K562 (cell line): Measurements from ENCODE around the gene NKAIN1. TPM values are rescaled to one million over a fixed set of nuclear protein-coding genes. Genes with fewer than 3 reads are reported as not detected.
A peak's percentile ranks its signal among the peaks of the same experiment; 100 is the strongest.

Experiments
- ATF2 ChIP-seq: sonication (generic); formaldehyde crosslinking; IDR thresholded peaks from 2 replicates; pipeline ENCODE4 v1.8.1; 2022; ENCODE audit warnings: missing genetic modification reagents
- E2F3 ChIP-seq: fragments of 250-450 bp; sonication (Bioruptor Pico); IDR thresholded peaks from 2 replicates; pipeline ENCODE4 v1.4.0; 2020; ENCODE audit warnings: mild to moderate bottlenecking
- E2F8 ChIP-seq: fragments of 450-650 bp; IDR thresholded peaks from 2 replicates; pipeline ENCODE4 v1.7.1; 2018; ENCODE audit warnings: mild to moderate bottlenecking, low read depth; ENCODE audit not compliant: partially characterized antibody
- FOXK1 ChIP-seq: sonication (generic); formaldehyde crosslinking; IDR thresholded peaks from 2 replicates; pipeline ENCODE4 v1.8.0; 2022; ENCODE audit warnings: missing genetic modification reagents, mild to moderate bottlenecking, borderline replicate concordance
- GABPB2 ChIP-seq: fragments of 250-450 bp; sonication (Bioruptor Pico); conservative IDR thresholded peaks from 2 replicates; pipeline ENCODE4 v1.5.1; 2021; ENCODE audit warnings: mild to moderate bottlenecking
- MAFK ChIP-seq: IDR thresholded peaks from 2 replicates; pipeline ENCODE4 v1.6.1; 2011; ENCODE audit warnings: low read length, improper control_type of control experiment
- MXD1 ChIP-seq: fragments of 250-450 bp; sonication (Bioruptor Pico); IDR thresholded peaks from 2 replicates; pipeline ENCODE4 v1.8.0; 2021; ENCODE audit warnings: borderline replicate concordance, mild to moderate bottlenecking, moderate library complexity; ENCODE audit not compliant: poor library complexity, severe bottlenecking
- NCOA6 ChIP-seq: fragments of 450-650 bp; IDR thresholded peaks from 2 replicates; pipeline ENCODE4 v1.6.1; 2017; ENCODE audit warnings: mild to moderate bottlenecking
- NFRKB ChIP-seq: fragments of 450-650 bp; IDR thresholded peaks from 2 replicates; pipeline ENCODE4 v1.6.1; 2016; ENCODE audit warnings: low read depth
- NONO ChIP-seq, 2 experiments: fragments of 200-400 bp in 1 of 2; fragments of 450-650 bp in 1 of 2; formaldehyde crosslinking in 1 of 2; IDR thresholded peaks; 2 replicates each; pipeline ENCODE4 v1.6.1; 2017; ENCODE audit warnings: low read depth in 2 of 2, mild to moderate bottlenecking in 2 of 2, moderate library complexity in 2 of 2, low read length in 1 of 2
- POLR2AphosphoS2 ChIP-seq: IDR thresholded peaks from 2 replicates; pipeline ENCODE4 v1.6.1; 2012; ENCODE audit warnings: low read length, improper control_type of control experiment
- SUPT5H ChIP-seq: fragments of 450-650 bp; IDR thresholded peaks from 2 replicates; pipeline ENCODE4 v1.6.1; 2016
- TBL1XR1 ChIP-seq, 2 experiments: IDR thresholded peaks; 2 replicates each; pipeline ENCODE4 v1.6.1; 2012; ENCODE audit warnings: improper control_type of control experiment in 2 of 2, low read length in 2 of 2, mild to moderate bottlenecking in 1 of 2
- TFE3 ChIP-seq: fragments of 450-650 bp; formaldehyde crosslinking; IDR thresholded peaks from 2 replicates; pipeline ENCODE4 v1.4.0; 2020; ENCODE audit warnings: mild to moderate bottlenecking, mixed read lengths
- ZBTB33 ChIP-seq: sonication (generic); formaldehyde crosslinking; IDR thresholded peaks from 2 replicates; pipeline ENCODE4 v1.8.1; 2023; ENCODE audit warnings: mild to moderate bottlenecking, missing genetic modification reagents
- ZFP1 ChIP-seq: fragments of 450-650 bp; formaldehyde crosslinking; IDR thresholded peaks from 2 replicates; pipeline ENCODE4 v1.4.0; 2020; ENCODE audit warnings: mild to moderate bottlenecking, mixed read lengths
- ZNF24 ChIP-seq: fragments of 450-650 bp; IDR thresholded peaks from 2 replicates; pipeline ENCODE4 v1.6.1; 2016
- ZNF695 ChIP-seq: fragments of 450-650 bp; formaldehyde crosslinking; IDR thresholded peaks from 2 replicates; pipeline ENCODE4 v1.4.0; 2020; ENCODE audit warnings: mild to moderate bottlenecking, moderate library complexity
- ZNF699 ChIP-seq: fragments of 250-450 bp; sonication (Bioruptor Pico); IDR thresholded peaks from 2 replicates; pipeline ENCODE4 v1.8.0; 2021; ENCODE audit warnings: mild to moderate bottlenecking, moderate library complexity; ENCODE audit not compliant: insufficient replicate concordance
- ZNF707 ChIP-seq: fragments of 250-450 bp; sonication (Bioruptor Pico); conservative IDR thresholded peaks from 2 replicates; pipeline ENCODE4 v1.8.0; 2022; ENCODE audit warnings: inconsistent platforms, mild to moderate bottlenecking, moderate library complexity
- ZNF785 ChIP-seq: fragments of 250-450 bp; sonication (Bioruptor Pico); IDR thresholded peaks from 2 replicates; pipeline ENCODE4 v1.4.0; 2020; ENCODE audit warnings: mild to moderate bottlenecking
- polyA plus RNA-seq, 8 experiments: library from polyadenylated mRNA; depleted of rRNA in 4 of 8; stranded (reverse) in 5 of 8; unstranded in 3 of 8; fragments of >200 nt; fragmentation: Nextera tagmentation in 2 of 8; fragmentation: Illumina TruSeq in 1 of 8; extraction: Ambion mirVana in 2 of 8; extraction: Trizol in 1 of 8; gene quantifications; 2 replicates each; pipeline versions ENCODE4 v1.2.1 to v1.2.3, GENCODE V29; 2011 to 2014; ENCODE audit warnings: inconsistent platforms in 1 of 8, missing spikeins in 1 of 8
- total RNA-seq, 7 experiments: library from RNA; depleted of rRNA in 6 of 7; stranded (reverse); fragments of >200 nt in 6 of 7; fragmentation: Illumina TruSeq in 2 of 7; extraction: Trizol in 2 of 7; gene quantifications; 2 replicates each; pipeline versions ENCODE4 v1.2.1 to v1.2.3, GENCODE V29; 2011 to 2021; ENCODE audit warnings: low replicate concordance in 1 of 7

Gene NKAIN1
- total and polyA plus RNA-seq, 9 of the 15 experiments (the other 6 are each of a cell fraction or from before 2014, with no cell fraction given): 0.03 to 0.22 (median 0.04) TPM; not detected in 3

GRCh38 chr1:31159869-31160611 lies 79.6 kb downstream of the NKAIN1 start (continued):
- TF ChIP-seq E2F8 (no peak), NONO (IDR thresholded peaks at IDR 0.05; ENCODE audit: low read depth in 2 of 2, low read length in 1 of 2) (no peak), ZNF695 (CRISPR knock-in tag) (0 out of 2 replicates have a peak, but pooled peaks have one; percentile 78), E2F3 (no peak), NFRKB (peak; percentile 62), ZNF24 (no peak), POLR2AphosphoS2 (no peak), FOXK1 (CRISPR knock-in tag) (no peak), ZNF707 (CRISPR knock-in tag) (no peak; the same call in 1 of the 2 replicates), ZFP1 (CRISPR knock-in tag) (0 out of 2 replicates have a peak, but pooled peaks have one; percentile 56), GABPB2 (no peak), ZBTB33 (CRISPR knock-in tag) (no peak), ATF2 (CRISPR knock-in tag) (no peak), TBL1XR1 (IDR thresholded peaks at IDR 0.05; ENCODE audit: low read length in 2 of 2) (no peak), SUPT5H (no peak), TFE3 (CRISPR knock-in tag) (peak; percentile 71), MAFK (no peak), MXD1 (CRISPR knock-in tag) (peak; percentile 22), ZNF699 (no peak), NCOA6 (no peak), ZNF785 (CRISPR knock-in tag) (no peak)
